HCT116 (cell line): ENCODE results near the gene SMARCAL1. TPM values are rescaled to one million over a fixed set of nuclear protein-coding genes. Genes with fewer than 3 reads are reported as not detected.
A peak's percentile ranks its signal among the peaks of the same experiment; 100 is the strongest.

ENCODE experiments used
- ATAC-seq: fragments of 200-7000 bp; cut with Tn5 transposase; 2 replicates; pipeline ENCODE4 v1.9.1; 2020; ENCODE audit warnings: mild to moderate bottlenecking, moderate library complexity
- BruUV-seq: library from RNA; stranded (reverse); fragments of 400-500 nt; replicated peaks from 2 replicates; lab custom pipeline; 2021; lab: Mats Ljungman, UMichigan
- CTCF ChIA-PET: fragments of 300-600 bp; sonication (Branson Sonifier 250); formaldehyde crosslinking; loops from one replicate; lab custom pipeline; 2021; ENCODE audit warnings: antibody characterized with exemption; lab: Charles Lee
- POLR2A ChIA-PET: fragments of 300-600, 350-600 bp; sonication (Branson Sonifier 250); formaldehyde crosslinking; loops from one replicate; lab custom pipeline; 2021; ENCODE audit warnings: antibody characterized with exemption; lab: Charles Lee
- RAD21 ChIA-PET, 2 experiments: fragments of 300-600 bp; sonication (Branson Sonifier 250); formaldehyde crosslinking; loops; one replicate each; lab custom pipeline; 2023; ENCODE audit warnings: low total read pairs in 2 of 2; ENCODE audit not compliant: uncharacterized antibody in 2 of 2, unreplicated experiment in 2 of 2, low non-redundant PET in 1 of 2; lab: Charles Lee
- DNase-seq: peaks from one replicate; pipeline ENCODE4 v3.0.0-alpha.2; 2010; ENCODE audit warnings: low read depth, low spot score
- H2AFZ ChIP-seq: fragments of 200-600 bp; shearing (Covaris generic), sonication (generic); 2 replicates; pipeline ENCODE4 v1.6.1; 2017; ENCODE audit warnings: low read depth, mixed run types, mixed read lengths, antibody characterized with exemption, low read length; ENCODE audit not compliant: poor library complexity, severe bottlenecking
- H3K27ac ChIP-seq: 2 replicates; pipeline ENCODE4 v1.5.1; 2012; ENCODE audit warnings: low read depth, low read length
- H3K27me3 ChIP-seq: fragments of 200-600 bp; sonication (generic); 2 replicates; pipeline ENCODE4 v1.6.1; 2016; ENCODE audit warnings: mixed run types, low read length, mixed read lengths; ENCODE audit not compliant: insufficient read depth
- H3K36me3 ChIP-seq, 2 experiments: fragments of 200-500 bp in 1 of 2; fragments of 200-600 bp in 1 of 2; sonication (Bioruptor generic) in 1 of 2; sonication (generic) in 1 of 2; 2 replicates each; pipeline versions ENCODE4 v1.5.1 to v1.6.1; 2014 to 2016; ENCODE audit warnings: low read length in 2 of 2, inconsistent platforms in 1 of 2, mixed read lengths in 1 of 2, mixed run types in 1 of 2; ENCODE audit not compliant: insufficient read depth in 2 of 2, control insufficient read depth in 1 of 2
- H3K4me1 ChIP-seq, 2 experiments: fragments of 200-600 bp in 1 of 2; sonication (generic) in 1 of 2; 2 replicates each; pipeline versions ENCODE4 v1.5.1 to v1.6.1; 2012 to 2017; ENCODE audit warnings: low read length in 2 of 2, inconsistent platforms in 1 of 2, mild to moderate bottlenecking in 1 of 2, mixed read lengths in 1 of 2, mixed run types in 1 of 2, moderate library complexity in 1 of 2; ENCODE audit not compliant: insufficient read depth in 2 of 2, control insufficient read depth in 1 of 2
- H3K4me2 ChIP-seq: fragments of 200-600 bp; sonication (generic); 2 replicates; pipeline ENCODE4 v1.6.1; 2017; ENCODE audit warnings: mixed run types, low read length, mixed read lengths
- H3K4me3 ChIP-seq, 2 experiments: fragments of 200-600 bp in 1 of 2; sonication (generic) in 1 of 2; replicated peaks in 1 of 2; 2 replicates each; pipeline ENCODE4 v1.5.1; 2011 to 2016; ENCODE audit warnings: low read length in 2 of 2, control low read depth in 1 of 2, low read depth in 1 of 2, mild to moderate bottlenecking in 1 of 2, mixed read lengths in 1 of 2, mixed run types in 1 of 2
- H3K79me2 ChIP-seq: fragments of 200-600 bp; sonication (generic); 2 replicates; pipeline ENCODE4 v1.6.1; 2017; ENCODE audit warnings: mild to moderate bottlenecking, mixed run types, low read length, moderate library complexity, mixed read lengths; ENCODE audit not compliant: insufficient read depth
- H3K9ac ChIP-seq: fragments of 200-600 bp; sonication (generic); 2 replicates; pipeline ENCODE4 v1.6.1; 2016; ENCODE audit warnings: low read length, mixed read lengths
- H3K9me2 ChIP-seq: fragments of 200-600 bp; sonication (generic), shearing (Covaris generic); 2 replicates; pipeline ENCODE4 v1.6.1; 2017; ENCODE audit warnings: mixed run types, mild to moderate bottlenecking, moderate library complexity; ENCODE audit not compliant: insufficient read depth
- H3K9me3 ChIP-seq, 2 experiments: fragments of 200-500 bp in 1 of 2; fragments of 200-600 bp in 1 of 2; sonication (Bioruptor generic) in 1 of 2; sonication (generic) in 1 of 2; 2 replicates each; pipeline ENCODE4 v1.6.1; 2014 to 2017; ENCODE audit warnings: low read length in 2 of 2, mixed read lengths in 2 of 2, inconsistent platforms in 1 of 2, low read depth in 1 of 2, mild to moderate bottlenecking in 1 of 2, mixed run types in 1 of 2, moderate library complexity in 1 of 2; ENCODE audit not compliant: control insufficient read depth in 1 of 2, insufficient read depth in 1 of 2
- H4K20me1 ChIP-seq: fragments of 200-600 bp; sonication (generic), shearing (Covaris generic); 2 replicates; pipeline ENCODE4 v1.6.1; 2017; ENCODE audit warnings: mixed run types, mild to moderate bottlenecking, moderate library complexity; ENCODE audit not compliant: insufficient read depth
- CBX3 ChIP-seq: IDR thresholded peaks from 2 replicates; pipeline ENCODE4 v1.6.1; 2012; ENCODE audit warnings: low read depth
- CEBPB ChIP-seq: IDR thresholded peaks from 2 replicates; pipeline ENCODE4 v1.6.1; 2012; ENCODE audit warnings: low read depth
- CTCF ChIP-seq, 3 experiments: fragments of 200-600 bp in 1 of 3; sonication (generic) in 1 of 3; IDR thresholded peaks in 2 of 3; conservative IDR thresholded peaks in 1 of 3; 2 replicates each; pipeline ENCODE4 v1.5.1; 2012 to 2017; ENCODE audit warnings: low read depth in 2 of 3, low read length in 2 of 3, antibody characterized with exemption in 1 of 3, borderline replicate concordance in 1 of 3, control low read depth in 1 of 3, mild to moderate bottlenecking in 1 of 3, mixed read lengths in 1 of 3, mixed run types in 1 of 3, moderate library complexity in 1 of 3; ENCODE audit not compliant: insufficient read depth in 1 of 3
- EGR1 ChIP-seq: IDR thresholded peaks from 2 replicates; pipeline ENCODE4 v1.6.1; 2012; ENCODE audit warnings: low read depth
- EZH2 ChIP-seq: fragments of 200-600 bp; sonication (generic); IDR thresholded peaks from 2 replicates; pipeline ENCODE4 v1.6.1; 2017; ENCODE audit warnings: antibody characterized with exemption, mixed run types
- FOSL1 ChIP-seq: IDR thresholded peaks from 2 replicates; pipeline ENCODE4 v1.6.1; 2012; ENCODE audit warnings: low read depth
- MAX ChIP-seq: IDR thresholded peaks from 2 replicates; pipeline ENCODE4 v1.6.1; 2012
- POLR2A ChIP-seq: IDR thresholded peaks from 2 replicates; pipeline ENCODE4 v1.7.0; 2011; ENCODE audit warnings: borderline replicate concordance; ENCODE audit not compliant: insufficient read depth, insufficient read length; ENCODE audit errors: extremely low read depth
- RAD21 ChIP-seq: IDR thresholded peaks from 2 replicates; pipeline ENCODE4 v1.6.1; 2012; ENCODE audit warnings: low read depth, mild to moderate bottlenecking
- REST ChIP-seq: IDR thresholded peaks from 2 replicates; pipeline ENCODE4 v1.6.1; 2012; ENCODE audit warnings: low read depth
- SIN3A ChIP-seq: IDR thresholded peaks from 2 replicates; pipeline ENCODE4 v1.6.1; 2012; ENCODE audit warnings: low read depth
- SP1 ChIP-seq: IDR thresholded peaks from 2 replicates; pipeline ENCODE4 v1.6.1; 2012; ENCODE audit warnings: low read depth
- SRF ChIP-seq: IDR thresholded peaks from 2 replicates; pipeline ENCODE4 v1.6.1; 2012; ENCODE audit warnings: low read depth
- YY1 ChIP-seq: IDR thresholded peaks from 2 replicates; pipeline ENCODE4 v1.6.1; 2011; ENCODE audit warnings: low read length, low read depth, moderate library complexity, mild to moderate bottlenecking; ENCODE audit not compliant: insufficient replicate concordance; ENCODE audit errors: extremely low read depth
- ZBTB33 ChIP-seq: IDR thresholded peaks from 2 replicates; pipeline ENCODE4 v1.6.1; 2011; ENCODE audit warnings: mild to moderate bottlenecking, low read length, moderate library complexity; ENCODE audit not compliant: insufficient replicate concordance; ENCODE audit errors: extremely low read depth
- ZFX ChIP-seq: fragments of 450-650 bp; IDR thresholded peaks from 2 replicates; pipeline ENCODE4 v1.6.1; 2017
- ZNF274 ChIP-seq: fragments of 200-500 bp; sonication (Bioruptor generic); IDR thresholded peaks from 2 replicates; pipeline ENCODE4 v1.6.1; 2014; ENCODE audit warnings: mild to moderate bottlenecking, low read depth, low read length, inconsistent platforms
- intact Hi-C: fragments of 100-400 bp; cut with micrococcal nuclease; formaldehyde crosslinking; loops from 2 replicates; pipeline ENCODE4 v1.10.0; 2022
- total RNA-seq: library from RNA; stranded (reverse); gene quantifications from one replicate; pipeline ENCODE4 v1.2.1, GENCODE V29; 2021; ENCODE audit not compliant: unreplicated experiment

SMARCAL1 gene
- total RNA-seq, 1 experiment from 2014 or later = 18.0 TPM

- peaks cover 35% of the 10 kb centered on the region; the same call in 1 of the 2 replicates for H4K20me1 ChIP-seq
- H3K36me3 ChIP-seq = peaks cover 43 to 47% of the 10 kb centered on the region in 2 experiments
- BruUV-seq = TSS peak; percentile 55
- ATAC-seq (peak; percentile 90), DNase-seq (peak; percentile 94)
- peaks cover 65% of the 10 kb centered on the region for H3K79me2 ChIP-seq
- no peaks in the 10 kb centered on the region for H3K9me2 ChIP-seq
- H3K4me1 ChIP-seq = peaks cover 4 to 29% of the 10 kb centered on the region in 2 experiments; a peak in 3 of 4 replicates
- POLR2A ChIA-PET = interaction anchor here (0.9 to 1.7 kb wide), 18 partner anchors 9 to 391 kb away, joined by 3 to 18 read pairs (median 4); partner anchors contain the start of genes SMARCAL1 and XRCC5
- peak within 1 kb of the TSS; percentile 86 to 98 for H3K4me3 ChIP-seq
- peak within 1 kb of the TSS; percentile 87 for H3K27ac ChIP-seq
- peak within 1 kb of the TSS; percentile 72 for H2AFZ ChIP-seq
- H3K9me3 ChIP-seq = no peaks in the 10 kb centered on the region
- no peaks in the 10 kb centered on the region for H3K27me3 ChIP-seq
- intact Hi-C loops = loop anchor here (5.0 kb wide), 1 partner anchor 86 kb away; the partner anchor contains the start of gene SMARCAL1
- RAD21 ChIA-PET = no interaction called here
- H3K9ac ChIP-seq = peak within 1 kb of the TSS; percentile 95
- peak within 1 kb of the TSS; percentile 82 for H3K4me2 ChIP-seq
- CTCF ChIA-PET = interaction anchor here (0.6 kb wide), 1 partner anchor 11 kb away, joined by 3 read pairs; no protein-coding TSS in a partner anchor
- TF ChIP-seq ZBTB33 = peak; percentile 70
- no peak for TF ChIP-seq ZNF274
- TF ChIP-seq SIN3A = peak; percentile 97
- no peak for TF ChIP-seq CEBPB
- TF ChIP-seq POLR2A = peak; percentile 98
- TF ChIP-seq EGR1 = no peak; the same call in 1 of the 2 replicates
- no peak for TF ChIP-seq REST
- peak; percentile 99 for TF ChIP-seq ZFX
- TF ChIP-seq FOSL1 = no peak; the same call in 1 of the 2 replicates
- TF ChIP-seq SP1 = peak; percentile 35
- no peak for TF ChIP-seq RAD21
- TF ChIP-seq CTCF (IDR thresholded peaks at IDR 0.05 in 2 of 3, conservative IDR thresholded peaks at IDR 0.05 in 1 of 3; ENCODE audit: borderline replicate concordance in 1 of 3, insufficient read depth in 1 of 3, low read depth in 2 of 3, low read length in 2 of 3) = no peak
- TF ChIP-seq MAX = peak; percentile 93
- 0 out of 2 replicates have a peak, but pooled peaks have one; percentile 50 for TF ChIP-seq CBX3
- TF ChIP-seq YY1 = peak; percentile 80
- no peak for TF ChIP-seq EZH2
- no peak; the same call in 1 of the 2 replicates for TF ChIP-seq SRF
Measured at GRCh38 chr2:216498379-216499352, 86.4 kb downstream of the SMARCAL1 start, which contains the start of gene RPL37A. TSS of gene RPL37A (plus strand) at chr2:216498844. CDS start at chr2:216498875, 31 bp downstream.
